GM13976 (cell line): Measurements from ENCODE around the gene TIAM1.

Source experiments
- DNase-seq: peaks from one replicate; pipeline ENCODE4 v3.0.0; 2012; ENCODE audit warnings: low spot score
- CTCF ChIP-seq: IDR thresholded peaks from 2 replicates; pipeline ENCODE4 v1.5.1; 2012; ENCODE audit warnings: borderline replicate concordance, mild to moderate bottlenecking; ENCODE audit not compliant: insufficient read depth; ENCODE audit errors: extremely low read depth, missing control alignments, control extremely low read depth
- in situ Hi-C: fragments of 300-500 bp; cut with MboI; formaldehyde crosslinking; loops from one replicate; pipeline ENCODE4 v1.12.0; 2022; ENCODE audit warnings: low sequenced_read_pairs, mixed read lengths, inconsistent platforms; ENCODE audit not compliant: unreplicated experiment

Gene TIAM1

DNA sequence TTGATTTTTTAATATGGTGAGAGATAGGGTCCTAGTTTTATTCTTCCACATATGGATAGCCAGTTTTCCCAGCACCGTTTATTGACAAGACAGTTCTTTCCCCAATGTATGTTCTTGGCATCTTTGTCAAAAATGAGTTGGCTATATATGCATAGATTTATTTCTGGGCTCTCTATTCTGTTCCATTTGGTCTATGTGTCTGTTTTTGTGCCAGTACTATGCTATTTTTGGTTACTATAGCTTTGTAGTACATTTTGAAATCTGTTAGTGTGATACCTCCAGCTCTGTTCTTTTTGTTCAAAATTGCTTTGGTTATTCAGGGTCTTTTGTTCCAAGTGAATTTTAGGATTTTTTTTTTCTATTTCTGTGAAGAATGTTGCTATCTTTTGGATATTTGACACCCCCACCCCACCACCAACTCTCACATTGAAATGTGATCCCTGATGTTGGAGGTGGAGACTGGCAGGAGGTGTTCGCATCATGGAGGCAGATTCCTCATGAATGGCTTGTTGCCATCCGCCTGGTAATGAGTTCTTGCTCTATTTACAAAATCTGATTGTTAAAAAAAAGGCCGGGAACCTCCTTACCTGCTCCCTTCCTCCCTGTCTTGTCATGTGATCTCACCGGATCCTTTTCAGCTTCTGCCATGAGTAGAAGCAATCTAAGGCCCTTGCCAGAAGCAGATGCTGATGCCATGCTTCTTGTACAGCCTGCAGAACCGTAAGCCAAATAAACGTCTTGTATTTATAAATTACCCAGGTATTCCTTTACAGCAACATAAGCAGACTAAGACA, 251.0 kb downstream of the TIAM1 start:
- no peak for TF ChIP-seq CTCF
- in situ Hi-C loops: no loop called here
- no peak for DNase-seq

GRCh38 chr21:31090376-31090775, 253.7 kb downstream of the TIAM1 start:
- DNase-seq: no peak
- in situ Hi-C loops: no loop called here
- TF ChIP-seq CTCF: no peak

DNA sequence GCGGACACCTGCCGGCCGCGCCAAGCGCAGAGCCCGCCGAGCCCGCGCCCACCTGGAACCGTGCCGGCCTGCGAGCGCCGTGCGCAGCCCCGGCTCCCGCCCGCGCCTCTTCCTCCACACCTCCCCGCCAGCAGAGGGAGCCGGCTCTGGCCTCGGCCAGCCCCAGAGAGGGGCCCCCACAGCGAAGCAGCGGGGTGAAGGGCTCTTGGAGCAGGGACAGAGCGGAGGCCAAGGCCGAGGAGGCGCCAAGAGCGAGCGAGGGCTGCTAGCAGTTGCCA, 255.6 kb downstream of the TIAM1 start:
- DNase-seq: no peak
- no peak for TF ChIP-seq CTCF
- in situ Hi-C loops: loop anchor here (10.0 kb wide), 1 partner anchor 744 kb away; the partner anchor contains the start of gene KRTAP23-1

DNA sequence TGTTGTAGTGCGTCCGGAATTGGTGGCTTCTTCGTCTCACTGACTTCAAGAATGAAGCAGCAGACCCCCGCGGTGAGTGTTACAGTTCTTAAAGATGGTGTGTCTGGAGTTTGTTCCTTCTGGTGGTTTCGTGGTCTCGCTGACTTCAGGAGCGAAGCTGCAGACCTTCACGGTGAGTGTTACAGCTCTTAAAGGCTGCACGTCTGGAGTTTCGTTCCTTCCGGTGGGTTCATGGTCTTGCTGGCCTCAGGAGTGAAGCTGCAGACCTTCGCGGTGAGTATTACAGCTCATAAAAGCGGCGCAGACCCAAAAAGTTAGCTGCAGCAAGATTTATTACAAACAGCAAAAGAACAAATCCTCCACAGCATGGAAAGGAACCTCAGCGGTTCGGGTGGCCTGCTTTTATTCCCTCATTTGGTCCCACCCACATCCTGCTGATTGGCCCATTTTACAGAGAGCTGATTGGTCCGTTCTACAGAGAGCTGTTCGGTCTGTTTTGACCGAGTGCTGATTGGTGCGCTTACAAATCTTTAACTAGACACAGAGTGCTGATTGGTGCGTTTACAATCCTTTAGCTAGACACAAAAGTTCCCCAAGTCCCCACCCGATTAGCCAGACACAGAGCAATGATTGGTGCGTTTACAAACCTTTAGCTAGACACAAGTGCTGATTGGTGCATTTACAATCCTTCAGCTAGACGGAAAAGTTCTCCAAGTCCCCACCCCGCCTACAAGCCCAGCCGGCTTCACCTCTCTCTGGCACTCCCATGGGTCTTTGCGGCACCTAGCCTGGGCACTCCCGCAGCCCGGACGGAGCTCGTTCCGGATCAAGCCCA, 256.2 kb downstream of the TIAM1 start:
- DNase-seq: no peak
- no peak for TF ChIP-seq CTCF
- in situ Hi-C loops: loop anchor here (10.0 kb wide), 1 partner anchor 743 kb away; the partner anchor contains the start of gene KRTAP23-1

DNA sequence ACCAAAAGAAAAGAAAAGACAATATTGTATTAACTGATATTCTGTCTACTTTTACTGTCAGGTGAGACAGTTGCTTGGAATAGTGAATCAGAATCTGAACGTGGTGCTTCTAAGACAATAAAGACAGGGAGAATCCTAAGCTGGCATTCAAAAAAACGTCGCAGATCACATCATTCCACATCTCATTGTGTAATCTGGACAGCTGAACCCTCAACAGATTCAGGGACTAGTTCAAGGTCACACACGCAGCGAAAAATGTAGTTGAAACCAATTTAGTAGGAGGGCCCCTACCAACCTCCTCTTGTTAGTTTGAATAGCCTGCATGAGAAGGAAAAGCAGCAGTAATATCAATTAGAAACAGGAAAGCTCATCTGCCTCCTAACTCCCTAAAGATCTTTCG, 259.4 kb downstream of the TIAM1 start:
- no peak for TF ChIP-seq CTCF
- DNase-seq: no peak
- in situ Hi-C loops: loop anchor here (10.0 kb wide), 1 partner anchor 740 kb away; the partner anchor contains the start of gene KRTAP23-1

DNA sequence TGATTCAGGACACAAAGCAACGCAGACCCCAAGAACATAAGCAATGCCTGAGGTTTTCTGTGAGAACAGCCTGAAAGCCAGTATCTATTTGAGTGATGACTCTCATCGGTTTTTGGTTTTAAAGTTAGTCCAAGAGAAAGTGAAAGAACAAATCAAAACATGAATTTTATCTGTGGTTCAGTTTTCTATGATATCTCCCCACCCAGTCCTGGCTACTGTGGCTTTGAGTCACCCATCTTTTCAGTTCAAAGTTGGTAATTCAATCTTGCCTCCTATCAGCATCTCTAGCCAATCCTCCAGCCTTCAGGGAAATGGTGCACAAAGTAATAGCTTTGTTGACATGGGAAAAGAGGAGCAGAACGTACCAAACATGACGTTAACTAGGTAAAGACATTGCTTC, 265.3 kb downstream of the TIAM1 start:
- in situ Hi-C loops: no loop called here
- DNase-seq: no peak
- no peak for TF ChIP-seq CTCF
